HG03442 (cell line): Measurements from ENCODE around the gene ZNF831.

ENCODE experiments used
- ATAC-seq: cut with Tn5 transposase; IDR thresholded peaks from one replicate; pipeline ENCODE4 v1.9.1; 2021; ENCODE audit warnings: mild to moderate bottlenecking, moderate library complexity; ENCODE audit not compliant: unreplicated experiment

The ZNF831 gene

GRCh38 chr20:59295531-59295930 is 131.9 kb downstream of the ZNF831 start:
- no peak for ATAC-seq

- ATAC-seq = no peak
These were observed 134.1 kb downstream of the ZNF831 start for GRCh38 chr20:59297686-59298085.

GRCh38 chr20:59299945-59300332 is 136.3 kb downstream of the ZNF831 start:
- ATAC-seq = no peak

GRCh38 chr20:59300333-59301081 is 136.9 kb downstream of the ZNF831 start, which contains the start of gene EDN3:
EDN3 (plus strand) TSS chr20:59300611; CDS start chr20:59300813, 202 bp downstream.
- no peak for ATAC-seq

GRCh38 chr20:59301343-59302007 is 137.9 kb downstream of the ZNF831 start:
- ATAC-seq = no peak

- ATAC-seq = no peak
These were observed 142.5 kb downstream of the ZNF831 start for GRCh38 chr20:59305908-59306655.

GRCh38 chr20:59307270-59307669 is 143.6 kb downstream of the ZNF831 start:
- no peak for ATAC-seq
